ENCODE data around the gene TLR3.

The TLR3 gene

GRCh38 chr4:186121057-186121456 is 52.1 kb downstream of the TLR3 start:
- H3K36me3 ChIP-seq (replicated peaks; ENCODE audit: insufficient read depth, low read length): no peaks in the 10 kb centered on the region
- TF ChIP-seq EZH2phosphoT487 (IDR thresholded peaks at IDR 0.05; ENCODE audit: low read length) (no peak), EZH2 (optimal IDR thresholded peaks at IDR 0.05; ENCODE audit: low read depth, low read length) (no peak), CTCF (IDR thresholded peaks at IDR 0.05; ENCODE audit: low read length) (no peak)
- H3K9ac ChIP-seq (ENCODE audit: low read length): no peak overlapping the region
- no peaks in the 10 kb centered on the region for H3F3A ChIP-seq (ENCODE audit: insufficient read depth, low read length)
- DNase-seq: no peak
- no peak overlapping the region for H2AFZ ChIP-seq (ENCODE audit: low read length)
- no peak overlapping the region for H3K4me2 ChIP-seq (ENCODE audit: low read depth, low read length)
- peaks cover 15% of the 10 kb centered on the region for H3K79me2 ChIP-seq (ENCODE audit: low read length)
- no peak overlapping the region for H3K4me3 ChIP-seq (ENCODE audit: low read length)
- H3K27ac ChIP-seq (ENCODE audit: low read length): no peak overlapping the region
- H3K4me1 ChIP-seq (ENCODE audit: low read length): no peaks in the 10 kb centered on the region
- H3K27me3 ChIP-seq (replicated peaks; ENCODE audit: insufficient read depth, low read length): no peaks in the 10 kb centered on the region
- H3K9me2 ChIP-seq (replicated peaks; ENCODE audit: insufficient read depth, low read length): no peaks in the 10 kb centered on the region
- H4K20me1 ChIP-seq (ENCODE audit: insufficient read depth, low read length): no peaks in the 10 kb centered on the region
- no peaks in the 10 kb centered on the region for H3K9me3 ChIP-seq (replicated peaks; ENCODE audit: insufficient read depth, low read length)

DNA sequence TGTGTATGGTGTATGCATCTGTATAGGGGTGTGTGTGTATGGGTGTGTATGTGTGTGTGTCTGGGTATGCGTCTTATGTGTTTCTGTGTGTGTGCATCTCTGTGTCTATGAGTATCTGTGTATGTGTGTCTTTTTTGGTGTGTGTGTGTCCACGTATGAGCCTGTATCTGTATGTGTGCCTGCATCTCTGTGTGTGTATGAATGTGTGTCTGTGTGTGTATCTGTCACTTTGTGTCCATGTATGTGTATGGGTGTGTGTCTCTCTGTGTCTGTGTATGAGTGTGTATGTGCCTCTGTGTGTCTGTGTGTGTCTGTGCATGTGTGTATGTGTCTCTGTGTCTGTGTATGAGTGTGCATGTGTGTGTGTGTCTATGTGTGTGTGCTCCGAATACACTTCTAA is 59.9 kb downstream of the TLR3 start:
- no peaks in the 10 kb centered on the region for H3K9me3 ChIP-seq (replicated peaks; ENCODE audit: insufficient read depth, low read length)
- no peaks in the 10 kb centered on the region for H3K79me2 ChIP-seq (ENCODE audit: low read length)
- peaks cover 18% of the 10 kb centered on the region; the same call in 1 of the 2 replicates for H3K4me1 ChIP-seq (ENCODE audit: low read length)
- no peak overlapping the region for H3K27ac ChIP-seq (ENCODE audit: low read length)
- no peak overlapping the region for H3K4me3 ChIP-seq (ENCODE audit: low read length)
- H3K9me2 ChIP-seq (replicated peaks; ENCODE audit: insufficient read depth, low read length): no peaks in the 10 kb centered on the region
- no peak for TF ChIP-seq EZH2 (optimal IDR thresholded peaks at IDR 0.05; ENCODE audit: low read depth, low read length)
- TF ChIP-seq CTCF (IDR thresholded peaks at IDR 0.05; ENCODE audit: low read length): no peak
- no peak for TF ChIP-seq EZH2phosphoT487 (IDR thresholded peaks at IDR 0.05; ENCODE audit: low read length)
- H3K27me3 ChIP-seq (replicated peaks; ENCODE audit: insufficient read depth, low read length): no peaks in the 10 kb centered on the region
- H3K4me2 ChIP-seq (ENCODE audit: low read depth, low read length): no peak overlapping the region
- no peaks in the 10 kb centered on the region for H3K36me3 ChIP-seq (replicated peaks; ENCODE audit: insufficient read depth, low read length)
- H3K9ac ChIP-seq (ENCODE audit: low read length): no peak overlapping the region
- no peak overlapping the region for H2AFZ ChIP-seq (ENCODE audit: low read length)
- no peaks in the 10 kb centered on the region for H4K20me1 ChIP-seq (ENCODE audit: insufficient read depth, low read length)
- 0 out of 2 replicates have a peak, but pooled peaks cover 4% of the 10 kb centered on the region for H3F3A ChIP-seq (ENCODE audit: insufficient read depth, low read length)
- DNase-seq: no peak

- H2AFZ ChIP-seq (ENCODE audit: low read length): no peak overlapping the region
- no peak overlapping the region for H3K9ac ChIP-seq (ENCODE audit: low read length)
- no peak overlapping the region for H3K4me2 ChIP-seq (ENCODE audit: low read depth, low read length)
- H3K9me2 ChIP-seq (replicated peaks; ENCODE audit: insufficient read depth, low read length): no peaks in the 10 kb centered on the region
- H3K27ac ChIP-seq (ENCODE audit: low read length): no peak overlapping the region
- DNase-seq: no peak
- H3K4me1 ChIP-seq (ENCODE audit: low read length): peaks cover 25% of the 10 kb centered on the region
- no peak for TF ChIP-seq EZH2 (optimal IDR thresholded peaks at IDR 0.05; ENCODE audit: low read depth, low read length)
- TF ChIP-seq CTCF (IDR thresholded peaks at IDR 0.05; ENCODE audit: low read length): no peak
- TF ChIP-seq EZH2phosphoT487 (IDR thresholded peaks at IDR 0.05; ENCODE audit: low read length): no peak
- no peaks in the 10 kb centered on the region for H3K27me3 ChIP-seq (replicated peaks; ENCODE audit: insufficient read depth, low read length)
- H3K36me3 ChIP-seq (replicated peaks; ENCODE audit: insufficient read depth, low read length): no peaks in the 10 kb centered on the region
- H4K20me1 ChIP-seq (ENCODE audit: insufficient read depth, low read length): no peaks in the 10 kb centered on the region
- H3K4me3 ChIP-seq (ENCODE audit: low read length): no peak overlapping the region
- no peaks in the 10 kb centered on the region for H3K9me3 ChIP-seq (replicated peaks; ENCODE audit: insufficient read depth, low read length)
- H3K79me2 ChIP-seq (ENCODE audit: low read length): no peaks in the 10 kb centered on the region
- peaks cover 7% of the 10 kb centered on the region; the same call in 1 of the 2 replicates for H3F3A ChIP-seq (ENCODE audit: insufficient read depth, low read length)
Observed at GRCh38 chr4:186131935-186132334, 63.0 kb downstream of the TLR3 start.
